ENCODE results near the gene CBLC.
A peak's percentile ranks its signal among the peaks of the same experiment; 100 is the strongest.
"Not testable (repeated sequence)": the region's sequence is repeated elsewhere in the genome, so short reads cannot be mapped to it uniquely, and the experiment has no call there.

Gene CBLC

DNA sequence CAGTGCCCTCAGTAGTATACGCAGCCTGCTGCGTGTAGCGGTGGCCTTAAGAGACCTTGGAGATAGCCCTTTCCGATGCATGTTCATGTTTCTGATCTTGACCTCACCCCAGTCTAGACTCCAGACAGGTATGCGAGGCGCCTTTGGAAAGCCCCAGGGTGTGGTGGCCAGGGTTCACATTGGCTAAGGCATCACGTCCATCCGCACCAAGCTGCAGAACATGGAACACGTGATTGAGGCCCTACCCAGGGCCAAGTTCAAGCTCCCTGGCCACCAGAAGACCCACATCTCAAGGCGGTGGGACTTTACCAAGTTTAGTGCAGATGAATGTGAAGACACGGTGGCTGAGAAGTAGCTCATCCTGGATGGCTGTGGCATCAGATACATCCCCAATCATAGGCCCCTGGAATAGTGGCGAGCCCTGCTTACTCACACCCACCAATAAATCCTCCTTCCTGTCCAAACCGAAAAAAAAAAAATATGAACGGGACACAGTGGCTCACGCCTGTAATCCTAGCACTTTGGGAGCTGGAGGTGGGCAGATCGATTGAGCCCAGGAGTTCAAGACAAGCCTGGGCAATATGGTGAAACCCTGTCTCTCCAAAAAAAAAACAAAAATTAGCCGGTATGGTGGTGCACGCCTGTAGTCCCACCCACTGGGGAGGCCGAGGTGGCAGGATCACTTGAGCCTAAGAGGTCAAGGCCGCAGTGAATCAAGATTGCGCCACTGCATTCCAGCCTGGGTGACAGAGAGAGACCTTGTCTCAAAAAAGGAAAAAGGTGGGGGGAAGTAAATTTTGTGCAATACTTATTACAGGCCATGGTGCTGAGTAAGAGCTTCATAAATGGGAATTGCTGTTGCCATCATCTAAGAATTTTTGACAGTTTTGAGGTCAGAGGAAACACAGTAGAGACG is 12.4 kb upstream of the CBLC start:
- ATAC-seq (no peak), DNase-seq (no peak)

DNA sequence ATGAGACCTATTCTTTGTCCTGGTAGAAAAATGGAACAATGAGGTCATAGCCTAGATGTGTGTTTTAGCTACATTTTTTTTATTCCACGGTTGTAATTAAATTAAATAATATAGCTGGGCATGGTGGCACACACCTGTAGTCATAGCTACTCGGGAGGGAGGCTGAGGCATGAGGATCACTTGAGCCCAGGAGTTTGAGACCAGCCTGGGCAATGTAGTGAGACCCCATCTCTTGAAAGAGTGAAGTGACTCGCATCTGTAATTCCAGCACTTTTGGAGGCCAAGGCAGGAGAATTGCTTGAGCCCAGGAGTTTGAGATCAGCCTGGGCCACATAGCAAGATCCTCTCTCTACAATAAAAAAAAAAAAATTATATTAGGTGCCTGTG is 11.7 kb upstream of the CBLC start:
- ATAC-seq (no peak), DNase-seq (no peak)

DNA sequence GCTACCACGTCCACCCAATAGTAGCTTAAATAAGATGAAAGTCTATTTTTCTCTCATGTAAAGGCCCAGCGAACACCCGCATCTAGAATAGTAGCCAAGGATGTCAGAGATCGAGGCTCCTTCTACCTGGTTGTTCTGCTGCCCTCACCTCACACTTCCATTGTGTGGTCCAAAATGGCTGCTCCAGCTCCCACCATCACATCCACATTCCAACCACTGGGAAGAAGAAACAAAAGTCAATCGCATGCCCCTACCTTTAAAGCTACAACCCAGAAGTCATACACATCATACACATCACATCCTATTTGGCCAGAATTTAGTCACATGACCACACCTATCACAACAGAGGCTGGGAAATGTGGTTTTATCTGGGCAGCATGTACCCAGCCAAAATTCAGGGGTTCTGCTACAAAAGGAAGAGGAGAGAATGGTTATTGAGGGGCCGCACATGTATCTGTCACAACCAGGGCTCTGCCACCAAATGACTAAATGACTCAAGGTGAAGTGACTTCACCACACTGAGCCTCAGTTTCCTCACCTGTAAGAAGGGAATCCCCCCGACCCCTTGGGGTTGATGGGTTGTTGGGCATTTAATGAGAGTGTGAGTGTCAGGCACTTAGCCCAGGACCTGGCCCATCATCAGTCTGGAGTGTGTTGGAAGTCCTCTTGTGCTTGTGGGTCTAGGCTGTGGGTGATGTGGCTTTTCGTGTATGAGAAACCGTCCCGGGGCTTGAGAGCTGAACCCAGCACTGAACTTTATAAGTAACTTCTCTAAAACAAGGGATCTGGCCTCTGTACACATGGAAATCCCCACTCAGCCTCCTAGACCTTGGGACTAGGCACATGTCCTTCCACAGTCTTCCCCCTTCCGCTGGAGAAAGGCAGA is 10.2 kb upstream of the CBLC start:
- DNase-seq (peak; percentile 28), ATAC-seq (no peak)

DNA sequence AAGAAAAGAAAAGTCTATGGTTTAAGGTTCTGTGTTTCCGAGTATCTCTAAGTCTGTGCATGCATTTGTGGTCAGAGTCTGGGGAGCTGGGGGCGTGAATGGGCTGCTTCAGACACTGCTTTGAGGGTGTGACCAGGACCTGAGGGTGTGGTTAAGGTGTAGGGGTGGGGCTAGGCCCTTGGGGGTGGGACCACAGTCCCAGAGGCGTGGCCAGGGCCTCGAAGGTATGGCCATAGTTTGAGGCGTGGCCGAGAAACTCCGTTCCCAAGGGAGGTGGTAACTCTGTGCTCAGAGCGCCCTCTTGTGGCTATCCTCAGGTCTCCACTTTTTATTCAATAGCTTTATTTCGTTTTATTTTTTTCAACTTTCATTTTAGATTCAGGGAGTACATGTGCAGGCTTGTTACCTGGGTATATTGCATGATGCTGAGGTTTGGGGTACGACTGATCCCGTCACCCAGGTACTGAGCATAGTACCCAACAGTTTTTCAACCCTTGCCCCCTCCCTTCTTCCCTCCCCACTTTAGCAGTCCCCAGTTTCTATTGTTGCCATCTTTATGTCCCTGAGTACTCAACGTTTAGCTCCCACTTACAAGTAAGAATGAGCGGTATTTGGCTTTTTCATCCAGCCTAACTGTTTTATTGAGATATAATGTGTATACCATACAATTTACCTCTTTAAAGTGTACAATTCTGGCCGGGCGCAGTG is 7.0 kb upstream of the CBLC start:
- peak; percentile 97 for DNase-seq
- ATAC-seq, result peak; percentile 100

DNA sequence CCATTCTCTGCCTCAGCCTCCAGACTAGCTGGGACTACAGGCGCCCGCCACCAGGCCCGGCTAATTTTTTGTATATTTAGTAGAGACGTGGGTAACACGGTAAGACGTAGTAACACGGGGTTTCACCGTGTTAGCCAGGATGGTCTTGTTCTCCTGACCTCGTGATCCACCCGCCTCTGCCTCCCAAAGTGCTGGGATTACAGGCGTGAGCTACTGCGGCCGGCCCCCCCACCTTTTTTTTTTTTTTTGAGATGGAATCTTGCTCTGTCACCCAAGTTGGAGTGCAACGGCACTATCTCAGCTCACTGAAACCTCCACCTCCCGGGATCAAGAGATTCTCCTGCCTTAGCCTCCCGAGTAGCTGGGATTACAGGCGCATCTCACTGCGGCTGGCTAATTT is 5.5 kb upstream of the CBLC start:
- ATAC-seq, result not testable (repeated sequence)

DNA sequence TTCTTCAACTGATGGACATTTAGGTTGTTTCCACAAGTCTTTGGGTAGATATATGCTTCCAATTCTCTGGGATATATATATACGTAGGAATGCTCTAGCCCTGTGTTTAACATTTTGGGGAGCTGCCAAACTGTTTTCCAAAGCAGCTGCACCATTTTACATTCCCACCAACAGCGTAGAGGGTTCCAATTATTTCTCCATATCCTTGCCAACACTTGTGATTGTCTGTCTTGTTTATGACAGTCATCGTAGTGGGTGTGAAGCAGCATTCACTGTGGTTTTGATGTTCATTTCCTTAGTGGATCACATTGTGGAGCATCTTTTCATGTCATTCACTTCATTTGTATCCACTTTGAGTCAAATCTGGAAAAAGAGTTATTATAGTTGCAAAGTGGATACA is 4.7 kb upstream of the CBLC start:
- ATAC-seq, result no peak

More for the DNA sequence above, 5.5 kb upstream of the CBLC start:
- DNase-seq, result not testable (repeated sequence)

DNA sequence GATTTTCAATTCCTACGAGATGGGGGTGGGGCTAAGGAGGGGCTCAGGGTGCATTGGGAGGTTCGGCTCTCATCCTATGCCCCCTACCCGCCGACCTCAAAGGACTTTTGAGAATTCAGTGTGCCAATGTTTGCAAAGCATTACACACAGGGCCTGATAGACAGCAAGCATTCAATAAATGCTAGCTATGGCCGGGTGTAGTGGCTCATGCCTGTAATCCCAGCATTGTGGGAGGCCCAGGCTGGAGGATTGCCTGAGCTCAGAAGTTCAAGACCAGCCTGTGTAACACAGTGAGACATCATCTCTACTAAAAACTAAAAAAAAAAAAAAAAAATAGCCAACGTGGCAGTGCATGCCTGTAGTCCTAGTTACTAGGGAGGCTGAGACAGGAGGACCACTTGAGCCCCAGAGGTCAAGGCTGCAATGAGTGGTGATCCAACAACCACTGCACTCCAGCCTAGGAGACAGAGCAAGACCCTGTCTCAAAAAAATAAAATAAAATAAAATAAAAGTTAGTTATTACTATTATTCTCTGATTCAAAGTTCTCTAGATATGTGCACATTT is 1.9 kb upstream of the CBLC start:
- no peak for ATAC-seq
- no peak for DNase-seq

More for the DNA sequence above, 4.7 kb upstream of the CBLC start:
- no peak for DNase-seq

DNA sequence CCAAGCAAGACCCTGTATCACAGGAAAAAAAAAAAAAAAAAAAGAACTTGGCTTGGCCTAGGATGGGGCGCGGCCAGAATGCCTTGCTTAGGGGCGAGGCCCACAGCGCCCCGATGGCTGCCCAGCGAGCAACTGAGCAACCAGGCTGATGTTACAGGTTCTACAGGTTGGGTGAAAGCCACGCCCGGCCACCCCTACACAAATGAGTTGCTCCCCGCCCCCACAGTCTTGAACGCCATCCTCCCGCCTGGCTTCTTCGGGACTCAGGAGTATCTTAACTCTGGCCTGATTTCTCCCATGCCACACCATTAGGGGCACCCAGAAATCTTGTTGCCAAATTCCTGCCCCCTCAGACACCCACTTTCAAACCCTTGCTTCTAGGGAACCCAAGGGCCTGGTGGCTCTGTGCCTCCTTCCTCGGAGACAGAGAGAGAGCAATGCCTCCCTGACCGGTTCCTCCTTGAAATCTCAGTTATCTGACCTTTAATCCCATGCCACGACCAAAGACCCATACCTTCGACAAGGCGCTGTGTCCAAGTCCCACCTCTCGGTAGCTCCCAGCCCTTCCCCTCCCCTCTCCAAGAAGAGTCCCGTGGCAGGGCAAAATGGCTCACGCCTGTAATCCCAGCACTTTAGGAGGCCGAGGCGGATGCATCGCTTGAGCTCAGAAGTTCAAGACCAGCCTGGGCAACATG is 1.1 kb upstream of the CBLC start:
- no peak for ATAC-seq

DNA sequence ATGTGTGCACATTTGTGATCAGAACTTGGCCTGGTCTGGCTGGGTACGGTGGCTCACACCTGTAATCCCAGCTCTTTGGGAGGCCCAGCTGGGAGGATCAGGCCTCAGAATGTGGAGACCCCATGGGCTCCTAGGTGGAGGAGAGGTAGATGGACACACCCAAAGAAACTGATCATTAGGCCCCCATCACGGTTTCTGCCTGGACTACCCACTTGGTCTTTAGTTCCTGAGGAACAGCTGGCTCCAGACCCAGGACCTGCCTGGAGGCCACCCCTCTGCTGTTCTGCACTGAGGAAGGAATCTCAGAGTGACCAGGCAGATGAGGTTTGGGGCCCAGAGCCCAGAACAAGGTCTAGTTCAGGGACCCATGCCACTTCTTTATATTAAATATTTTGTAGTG is 1.5 kb downstream of the CBLC start:
- ATAC-seq, result no peak
- no peak for DNase-seq

More for the DNA sequence above, 1.1 kb upstream of the CBLC start:
- no peak for DNase-seq

DNA sequence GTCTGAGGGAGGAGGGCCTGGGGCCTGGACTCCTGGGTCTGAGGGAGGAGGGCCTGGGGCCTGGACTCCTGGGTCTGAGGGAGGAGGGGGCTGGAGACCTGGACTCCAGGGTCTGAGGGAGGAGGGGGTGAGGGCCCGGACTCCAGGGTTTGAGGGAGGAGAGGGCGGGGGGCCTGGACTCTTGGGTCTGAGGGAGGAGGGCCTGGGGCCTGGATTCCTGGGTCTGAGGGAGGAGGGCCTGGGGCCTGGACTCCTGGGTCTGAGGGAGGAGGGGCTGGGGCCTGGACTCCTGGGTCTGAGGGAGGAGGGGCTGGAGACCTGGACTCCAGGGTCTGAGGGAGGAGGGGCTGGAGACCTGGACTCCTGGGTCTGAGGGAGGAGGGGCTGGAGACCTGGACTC is 4.0 kb downstream of the CBLC start:
- not testable (repeated sequence) for DNase-seq, ATAC-seq

DNA sequence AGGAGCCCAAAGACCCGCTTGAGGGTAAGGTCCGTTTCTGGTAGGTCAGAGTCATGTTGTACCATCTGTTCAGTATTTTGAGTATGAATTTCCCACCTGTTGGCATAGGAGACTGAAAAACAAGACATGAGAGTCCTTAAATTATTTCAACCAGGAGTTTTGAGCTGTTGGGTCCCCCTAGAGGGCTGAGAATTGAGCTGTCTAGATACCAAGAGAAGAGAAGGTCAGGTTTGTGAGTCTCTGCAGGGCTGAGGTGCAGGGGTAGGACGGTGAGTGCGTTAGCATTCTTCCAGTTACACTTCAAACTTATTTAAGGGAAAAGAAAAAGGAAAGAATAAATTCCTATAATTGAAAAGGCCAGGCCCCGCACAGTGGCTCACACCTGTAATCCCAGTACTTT is 5.0 kb downstream of the CBLC start:
- ATAC-seq, result no peak
- DNase-seq, result no peak

DNA sequence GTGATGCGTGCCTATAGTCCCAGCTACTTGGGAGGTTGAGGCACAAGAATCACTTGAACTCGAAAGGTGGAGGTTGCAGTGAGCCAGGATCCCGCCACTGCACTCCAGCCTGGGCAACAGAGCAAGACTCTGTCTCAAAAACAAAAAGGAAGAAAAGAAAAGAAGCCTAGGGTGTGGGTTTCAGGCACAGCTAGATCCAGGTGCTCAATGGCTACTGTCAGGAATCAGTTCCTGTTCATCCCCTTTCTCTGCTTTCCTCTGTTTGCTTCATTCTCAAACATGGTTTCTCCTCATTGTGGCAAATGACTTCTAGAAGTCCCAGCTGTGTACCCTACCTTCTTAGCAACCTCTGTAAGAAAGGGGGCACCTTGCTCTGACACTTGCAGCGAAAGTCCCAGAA is 5.9 kb downstream of the CBLC start:
- no peak for DNase-seq
- no peak for ATAC-seq

DNA sequence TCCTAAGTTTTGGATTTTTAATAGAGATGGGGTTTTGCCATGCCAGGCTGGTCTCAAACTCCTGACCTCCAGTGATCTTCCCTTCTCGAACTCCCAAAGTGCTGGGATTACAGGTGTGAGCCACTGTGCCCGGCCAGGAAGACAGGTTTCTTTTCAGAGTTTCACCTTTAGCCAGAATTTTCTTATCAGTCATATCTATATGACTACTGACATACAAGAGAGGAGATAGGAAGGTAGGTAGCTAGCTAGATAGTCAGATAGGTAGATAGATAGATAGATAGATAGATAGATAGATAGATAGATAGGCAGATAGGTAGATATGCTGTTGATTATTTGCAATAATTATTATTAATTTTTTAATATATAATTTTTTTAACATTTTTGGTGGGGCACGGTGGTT is 7.6 kb downstream of the CBLC start:
- DNase-seq (no peak), ATAC-seq (no peak)

DNA sequence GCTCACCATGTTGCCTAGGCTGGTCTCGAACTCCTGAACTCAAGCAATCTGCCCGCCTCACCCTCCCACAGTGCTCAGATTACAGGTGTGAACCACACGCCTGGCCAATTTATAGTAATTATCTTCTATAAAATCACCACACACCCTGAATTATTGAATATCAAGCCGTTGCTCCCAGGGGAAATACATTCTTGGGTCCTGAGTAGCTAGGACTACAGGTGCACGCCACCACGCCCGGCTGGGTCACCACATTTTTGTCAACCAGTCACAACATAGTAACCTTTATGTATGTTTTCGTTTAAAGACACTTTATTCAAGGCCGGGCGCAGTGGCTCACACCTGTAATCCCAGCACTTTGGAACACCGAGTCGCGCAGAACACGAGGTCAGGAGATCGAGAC is 8.3 kb downstream of the CBLC start:
- DNase-seq, result no peak
- no peak for ATAC-seq

DNA sequence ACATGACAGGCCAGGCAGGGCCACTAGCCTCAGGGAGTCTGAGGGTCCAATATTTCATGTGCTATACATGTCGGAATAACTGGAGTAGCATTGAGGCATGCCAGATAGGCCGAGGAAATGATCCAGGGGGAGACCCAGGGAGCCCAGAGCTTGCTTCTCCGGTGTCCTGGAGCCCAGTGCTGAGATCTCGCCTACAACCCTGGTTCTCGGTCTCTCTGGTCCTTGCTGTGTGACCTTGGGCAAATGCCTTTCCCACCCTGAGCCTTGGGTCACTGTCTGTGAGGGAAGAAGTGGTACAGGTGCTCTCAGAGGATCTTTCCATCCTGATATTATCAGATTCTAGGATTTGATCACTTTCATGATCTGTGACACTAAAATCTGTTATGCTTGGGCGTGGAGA is 11.3 kb downstream of the CBLC start:
- ATAC-seq, result no peak

DNA sequence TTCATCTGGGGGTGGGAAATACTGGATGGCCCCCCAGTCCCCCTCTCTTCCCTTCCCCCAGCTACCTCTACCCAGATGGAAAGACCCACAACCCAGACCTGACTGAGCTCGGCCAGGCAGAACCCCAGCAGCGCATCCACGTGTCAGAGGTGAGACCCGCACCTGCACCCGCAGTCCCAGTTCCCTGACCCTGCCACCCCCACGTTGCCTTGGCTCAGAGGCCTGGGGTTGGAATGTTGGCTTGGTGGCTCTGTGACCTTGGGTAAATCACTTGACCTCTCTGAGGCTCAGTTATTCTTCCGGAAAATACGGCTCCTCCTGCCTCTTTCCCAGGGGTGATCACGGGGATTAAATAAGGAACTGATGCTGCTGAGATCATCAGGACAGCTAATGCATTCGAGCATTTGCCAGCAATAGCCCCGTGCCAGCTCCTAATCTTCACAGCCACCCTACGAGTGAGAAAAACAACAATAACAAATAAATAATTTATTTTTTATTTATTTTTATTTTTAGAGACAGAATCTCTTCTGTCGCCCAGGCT is 12.3 kb downstream of the CBLC start:
- DNase-seq (no peak), ATAC-seq (peak; percentile 22)

More for the DNA sequence above, 11.3 kb downstream of the CBLC start:
- no peak for DNase-seq

DNA sequence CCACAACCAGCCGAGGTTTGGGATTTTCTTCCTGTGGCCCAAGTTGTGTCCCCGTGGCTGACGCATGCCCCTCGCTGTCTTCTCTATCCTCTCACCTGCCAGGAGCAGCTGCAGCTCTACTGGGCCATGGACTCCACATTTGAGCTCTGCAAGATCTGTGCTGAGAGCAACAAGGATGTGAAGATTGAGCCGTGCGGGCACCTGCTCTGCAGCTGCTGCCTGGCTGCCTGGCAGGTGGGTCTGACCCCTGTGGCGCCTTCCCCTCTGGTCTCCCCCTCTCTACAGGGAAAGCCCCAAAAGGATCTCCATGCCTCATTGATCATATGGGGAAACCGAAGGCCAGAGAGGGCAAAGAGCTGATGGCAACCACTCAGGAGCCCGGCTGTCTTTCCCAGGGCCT is 14.6 kb downstream of the CBLC start:
- ATAC-seq (no peak), DNase-seq (no peak)

DNA sequence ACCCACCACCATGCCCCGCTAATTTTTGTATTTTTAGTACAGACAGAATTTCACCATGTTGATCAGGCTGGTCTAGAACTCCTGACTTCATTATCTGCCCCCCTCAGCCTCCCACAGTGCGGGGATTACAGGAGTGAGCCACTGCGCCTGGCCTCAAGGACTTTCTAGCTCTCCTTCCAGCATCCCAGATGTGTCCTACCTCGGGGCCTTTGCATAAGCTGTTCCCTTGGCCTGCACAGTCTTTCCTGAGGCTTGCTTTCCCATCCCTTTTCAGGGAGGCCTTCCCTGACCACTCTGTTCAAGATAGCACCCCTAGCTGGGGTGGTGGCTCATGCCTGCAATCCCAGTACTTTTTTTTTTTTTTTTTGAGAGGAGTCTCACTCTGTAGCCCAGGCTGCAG is 16.9 kb downstream of the CBLC start:
- ATAC-seq (no peak), DNase-seq (no peak)

DNA sequence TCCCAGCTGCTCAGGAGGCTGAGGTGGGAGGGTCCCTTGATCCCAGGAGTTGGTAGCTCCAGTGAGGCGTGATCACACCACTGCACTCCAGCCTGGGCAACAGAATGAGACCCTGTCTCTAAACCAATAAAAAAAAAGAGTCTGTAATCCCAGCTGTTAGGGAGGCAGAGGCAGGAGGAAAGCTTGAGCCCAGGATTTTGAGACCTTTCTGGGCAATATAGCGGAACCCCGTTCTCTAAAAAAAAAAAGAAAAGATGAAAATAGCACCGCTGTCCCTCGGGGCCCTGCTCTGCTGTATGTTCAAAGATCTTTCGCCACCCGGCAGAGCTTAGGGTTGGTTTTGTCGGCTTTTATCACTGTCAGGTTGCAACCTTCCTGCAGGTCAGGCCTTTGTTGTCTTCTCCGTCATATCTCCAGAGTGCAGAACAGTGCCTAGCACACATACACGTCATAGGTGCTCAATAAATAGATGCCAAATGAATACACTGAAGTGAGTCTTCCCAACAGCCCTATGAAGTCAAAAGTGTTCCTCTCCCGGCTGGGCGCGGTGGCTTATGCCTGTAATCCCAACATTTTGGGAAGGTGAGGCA is 17.8 kb downstream of the CBLC start:
- DNase-seq (no peak), ATAC-seq (no peak)

DNA sequence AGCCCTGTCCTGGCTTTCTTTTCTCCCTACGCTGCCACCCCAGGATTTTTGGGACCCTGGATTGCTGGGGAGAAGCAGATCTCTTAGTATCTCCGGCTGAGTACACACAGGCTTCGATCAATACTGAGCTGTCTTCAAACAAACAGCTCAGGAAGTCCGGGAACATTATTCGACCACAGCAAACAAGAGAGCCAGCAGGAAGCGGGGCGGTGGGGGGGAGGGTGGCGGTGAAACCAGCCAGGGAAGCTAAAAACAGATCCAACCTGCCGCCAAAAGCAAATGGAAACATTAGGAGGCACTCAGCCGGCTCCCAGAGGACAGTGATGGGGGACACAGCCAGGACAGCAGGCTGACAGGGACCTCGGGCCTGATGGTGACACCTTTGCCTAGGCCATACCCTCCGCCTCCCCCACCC is 19.0 kb downstream of the CBLC start:
- DNase-seq, result no peak
- no peak for ATAC-seq
